Mesothelial cell of epicardium (in vitro differentiated cells): ENCODE measurements around the gene ASB7. TPM values are rescaled to one million over a fixed set of nuclear protein-coding genes. Genes with fewer than 3 reads are reported as not detected.
"Not testable (repeated sequence)": the region's sequence is repeated elsewhere in the genome, so short reads cannot be mapped to it uniquely, and the experiment has no call there.

Source experiments
- DNase-seq, 2 experiments: peaks; one replicate each; pipeline ENCODE4 v3.0.0; 2021; ENCODE audit warnings: low spot score in 2 of 2; ENCODE audit not compliant: unreplicated experiment in 2 of 2
- H3K27ac Mint-ChIP-seq: 2 replicates; pipeline ENCODE4 v1.8.0; 2021; ENCODE audit warnings: mixed read lengths
- H3K27me3 Mint-ChIP-seq: 2 replicates; pipeline ENCODE4 v1.8.0; 2021; ENCODE audit warnings: low read depth, mixed read lengths
- H3K36me3 Mint-ChIP-seq: 2 replicates; pipeline ENCODE4 v1.8.0; 2021; ENCODE audit warnings: mixed read lengths
- H3K4me1 Mint-ChIP-seq: 2 replicates; pipeline ENCODE4 v1.8.0; 2021; ENCODE audit warnings: mixed read lengths
- H3K4me3 Mint-ChIP-seq: 2 replicates; pipeline ENCODE4 v1.8.0; 2021; ENCODE audit warnings: mild to moderate bottlenecking, moderate library complexity, mixed read lengths
- H3K9me3 Mint-ChIP-seq: 2 replicates; pipeline ENCODE4 v1.8.0; 2021; ENCODE audit warnings: mixed read lengths
- total RNA-seq: library from RNA; stranded (reverse); gene quantifications from 3 replicates; pipeline ENCODE4 v1.2.1, GENCODE V29; 2021
- TF ChIP-seq, protein P1 (sequence below): fragments of 200-600 bp; sonication (generic); IDR thresholded peaks from one replicate; pipeline ENCODE4 v1.5.0; 2021; ENCODE audit warnings: antibody characterized with exemption; ENCODE audit not compliant: unreplicated experiment

ASB7 gene
- total RNA-seq, 1 donor from 2014 or later, result 15.5 TPM

DNA sequence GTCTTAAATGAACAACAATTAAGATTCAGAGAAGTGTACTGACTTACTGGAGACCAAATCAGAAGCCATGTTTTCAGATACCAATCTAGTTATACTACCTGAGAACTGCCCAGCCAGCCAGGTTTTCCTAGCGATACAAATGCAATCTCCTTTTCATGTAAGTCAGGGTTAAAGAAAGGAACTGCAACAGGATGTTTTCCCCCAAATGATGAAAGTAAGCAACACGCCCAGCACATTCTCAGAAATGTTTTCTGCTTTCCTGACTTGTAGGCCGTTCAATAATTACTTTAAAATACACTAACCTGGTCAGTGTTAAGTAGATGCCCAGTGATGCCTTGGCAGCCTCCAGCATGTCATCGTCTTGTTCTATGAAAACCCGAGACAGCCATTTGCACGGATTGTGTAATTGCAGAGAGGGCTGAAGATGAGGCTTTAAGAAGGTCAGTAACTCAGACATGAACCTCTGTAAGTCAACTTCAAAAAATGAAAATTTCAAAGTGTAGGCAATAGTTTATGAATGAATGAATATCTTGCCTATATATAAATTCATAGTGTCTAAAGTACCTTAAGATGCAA is 30.7 kb upstream of the ASB7 start:
- Mint-ChIP-seq H3K27ac (no peak overlapping the region), H3K9me3 (no peaks in the 10 kb centered on the region), H3K4me3 (no peak overlapping the region)

DNA sequence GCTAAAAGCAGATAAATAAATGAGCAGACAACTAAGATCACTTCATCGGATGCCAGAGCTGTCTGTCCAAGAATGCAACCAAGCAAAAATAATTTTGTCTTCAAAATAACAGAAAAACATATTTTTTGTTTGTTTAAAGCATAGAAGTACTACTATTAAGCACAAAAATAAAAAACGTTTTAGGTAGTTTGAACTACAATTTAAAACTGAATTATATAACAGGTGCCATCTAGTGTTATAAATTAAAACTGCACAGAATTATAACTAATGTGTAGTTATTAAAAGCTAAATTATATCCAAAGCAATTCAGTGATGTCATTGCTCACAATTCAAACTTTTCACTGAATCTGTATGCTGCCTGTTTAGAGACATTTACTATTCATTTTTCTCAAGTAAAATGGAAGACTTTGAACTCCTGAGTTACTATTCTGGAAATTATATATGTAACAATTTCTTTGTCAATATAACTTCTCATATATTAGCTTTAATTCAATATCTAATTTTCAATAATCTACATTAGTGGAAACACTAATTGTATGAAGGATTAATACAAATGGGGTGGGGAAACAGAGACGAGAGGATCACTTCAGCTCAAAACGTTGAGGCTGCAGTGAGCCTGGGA is 29.9 kb upstream of the ASB7 start:
- TF ChIP-seq, protein P1, sequence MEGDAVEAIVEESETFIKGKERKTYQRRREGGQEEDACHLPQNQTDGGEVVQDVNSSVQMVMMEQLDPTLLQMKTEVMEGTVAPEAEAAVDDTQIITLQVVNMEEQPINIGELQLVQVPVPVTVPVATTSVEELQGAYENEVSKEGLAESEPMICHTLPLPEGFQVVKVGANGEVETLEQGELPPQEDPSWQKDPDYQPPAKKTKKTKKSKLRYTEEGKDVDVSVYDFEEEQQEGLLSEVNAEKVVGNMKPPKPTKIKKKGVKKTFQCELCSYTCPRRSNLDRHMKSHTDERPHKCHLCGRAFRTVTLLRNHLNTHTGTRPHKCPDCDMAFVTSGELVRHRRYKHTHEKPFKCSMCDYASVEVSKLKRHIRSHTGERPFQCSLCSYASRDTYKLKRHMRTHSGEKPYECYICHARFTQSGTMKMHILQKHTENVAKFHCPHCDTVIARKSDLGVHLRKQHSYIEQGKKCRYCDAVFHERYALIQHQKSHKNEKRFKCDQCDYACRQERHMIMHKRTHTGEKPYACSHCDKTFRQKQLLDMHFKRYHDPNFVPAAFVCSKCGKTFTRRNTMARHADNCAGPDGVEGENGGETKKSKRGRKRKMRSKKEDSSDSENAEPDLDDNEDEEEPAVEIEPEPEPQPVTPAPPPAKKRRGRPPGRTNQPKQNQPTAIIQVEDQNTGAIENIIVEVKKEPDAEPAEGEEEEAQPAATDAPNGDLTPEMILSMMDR, result peak; percentile 71
- Mint-ChIP-seq H3K36me3 (peaks cover 19% of the 10 kb centered on the region), H3K4me3 (no peak overlapping the region)

More for the DNA sequence above, 30.7 kb upstream of the ASB7 start:
- no peaks in the 10 kb centered on the region for H3K27me3 Mint-ChIP-seq
- TF ChIP-seq, protein P1, result no peak
- DNase-seq, result no peak
- H3K4me1 Mint-ChIP-seq, result no peaks in the 10 kb centered on the region
- peaks cover 15% of the 10 kb centered on the region for H3K36me3 Mint-ChIP-seq

DNA sequence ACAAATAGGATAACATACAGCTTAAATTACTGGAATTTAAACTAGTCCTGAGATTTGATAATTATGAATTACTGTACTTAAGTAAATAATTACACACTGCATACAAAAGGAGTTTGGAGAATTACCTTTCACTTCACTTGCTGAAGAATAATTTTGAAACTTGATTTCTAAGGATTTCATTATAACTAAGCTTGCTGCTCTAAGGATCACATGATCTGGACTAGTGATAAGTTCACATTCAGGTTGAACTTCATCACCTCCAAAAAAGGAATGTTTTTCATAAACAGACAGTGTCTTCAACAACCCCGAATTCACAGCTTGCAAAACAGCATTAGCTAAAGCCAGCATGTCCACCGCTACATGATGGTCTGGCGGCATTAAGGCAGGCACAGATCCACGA is 28.9 kb upstream of the ASB7 start:
- TF ChIP-seq, protein P1, result no peak
- Mint-ChIP-seq H3K4me3 (no peak overlapping the region), H3K27me3 (no peaks in the 10 kb centered on the region), H3K4me1 (no peaks in the 10 kb centered on the region), H3K27ac (no peak overlapping the region), H3K9me3 (no peaks in the 10 kb centered on the region), H3K36me3 (peaks cover 21% of the 10 kb centered on the region)
- DNase-seq, result no peak

More for the DNA sequence above, 29.9 kb upstream of the ASB7 start:
- H3K27me3 Mint-ChIP-seq, result no peaks in the 10 kb centered on the region
- H3K4me1 Mint-ChIP-seq, result no peaks in the 10 kb centered on the region
- H3K9me3 Mint-ChIP-seq, result no peaks in the 10 kb centered on the region
- no peak overlapping the region for H3K27ac Mint-ChIP-seq
- no peak for DNase-seq

DNA sequence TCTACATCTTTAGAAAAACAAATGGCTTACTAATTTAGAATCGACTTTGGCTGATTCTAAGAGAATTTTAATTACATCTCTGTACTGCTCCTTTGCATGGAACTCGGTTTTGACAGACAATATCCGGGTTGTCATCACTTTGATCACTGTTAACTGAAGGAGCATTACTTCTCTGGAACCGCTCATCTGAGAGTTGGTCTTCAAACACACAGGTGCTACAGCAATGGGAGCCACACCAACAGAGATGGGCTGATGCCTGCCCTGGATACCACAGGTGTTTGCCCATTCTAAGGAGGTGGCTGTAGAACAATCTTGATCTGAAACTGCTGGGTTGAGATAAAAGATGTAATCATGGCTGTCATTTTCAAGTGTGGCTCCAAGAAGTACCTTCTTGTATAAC is 22.0 kb upstream of the ASB7 start:
- H3K9me3 Mint-ChIP-seq, result peaks cover 19% of the 10 kb centered on the region
- DNase-seq, result no peak
- no peaks in the 10 kb centered on the region for H3K27me3 Mint-ChIP-seq
- H3K36me3 Mint-ChIP-seq, result peaks cover 26% of the 10 kb centered on the region
- no peak overlapping the region for H3K27ac Mint-ChIP-seq
- H3K4me1 Mint-ChIP-seq, result no peaks in the 10 kb centered on the region
- TF ChIP-seq, protein P1, result no peak
- no peak overlapping the region for H3K4me3 Mint-ChIP-seq

DNA sequence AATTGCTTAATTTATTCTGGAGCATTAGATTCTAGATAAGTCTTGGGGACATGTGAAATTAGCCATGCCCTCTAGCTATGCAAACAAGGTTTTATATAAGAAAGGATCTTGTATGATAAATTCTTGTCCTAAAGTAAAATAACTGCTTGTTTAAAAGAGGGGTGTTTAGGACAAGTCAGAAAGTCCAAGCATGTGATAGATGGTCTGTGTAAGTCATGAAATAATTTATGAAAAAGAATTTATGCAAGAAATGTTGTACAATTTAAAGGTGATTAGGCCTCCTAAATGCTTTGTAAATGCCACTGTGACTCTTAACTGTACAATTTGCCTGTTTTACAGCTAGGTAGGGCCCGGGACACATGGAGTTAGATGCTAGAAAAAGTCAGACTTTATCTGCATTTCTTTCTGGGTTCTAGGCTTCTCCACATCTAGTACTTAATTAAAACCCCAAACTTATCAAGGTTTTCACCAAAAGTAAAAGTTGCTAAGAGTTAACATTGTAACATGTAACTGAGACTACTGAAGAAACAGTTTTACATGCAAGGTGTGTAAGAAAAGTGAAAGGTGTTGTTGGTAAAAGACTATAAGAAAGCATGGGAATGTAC is 13.6 kb upstream of the ASB7 start:
- H3K27ac Mint-ChIP-seq, result no peak overlapping the region
- H3K4me1 Mint-ChIP-seq, result no peaks in the 10 kb centered on the region
- no peaks in the 10 kb centered on the region for H3K27me3 Mint-ChIP-seq
- peaks cover 51% of the 10 kb centered on the region for H3K36me3 Mint-ChIP-seq
- DNase-seq, result no peak
- H3K9me3 Mint-ChIP-seq, result peaks cover 53% of the 10 kb centered on the region
- TF ChIP-seq, protein P1, result no peak
- H3K4me3 Mint-ChIP-seq, result no peak overlapping the region

DNA sequence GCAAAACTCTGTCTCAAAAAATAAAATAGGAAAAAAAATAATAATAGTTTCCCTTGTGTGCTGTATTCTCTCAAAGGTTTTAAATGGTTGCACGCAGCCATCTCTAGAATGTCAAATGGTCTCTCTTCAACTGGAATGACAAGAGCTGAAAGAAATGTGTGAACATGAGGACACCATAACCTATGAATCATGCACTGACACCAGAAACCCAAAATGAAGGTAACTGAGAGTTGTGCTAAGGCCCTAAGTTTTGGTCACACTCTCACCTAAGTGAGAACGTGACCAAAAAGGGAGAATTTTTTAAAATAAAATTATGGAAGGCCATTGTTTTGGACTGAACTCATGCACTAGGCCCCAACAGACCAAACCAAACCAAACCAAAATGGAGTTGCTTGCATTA is 11.2 kb upstream of the ASB7 start:
- Mint-ChIP-seq H3K36me3 (peaks cover 33% of the 10 kb centered on the region), H3K9me3 (peaks cover 37% of the 10 kb centered on the region)
- DNase-seq, H3K27me3 Mint-ChIP-seq, H3K4me3 Mint-ChIP-seq, H3K4me1 Mint-ChIP-seq, H3K27ac Mint-ChIP-seq: not testable (repeated sequence)
